Coronary artery (tissue), 2 donors: Measurements from ENCODE around the gene SPTY2D1.
"Not testable (repeated sequence)": the region's sequence is repeated elsewhere in the genome, so short reads cannot be mapped to it uniquely, and the experiment has no call there.

Source experiments
- DNase-seq: peaks from one replicate; pipeline ENCODE4 v3.0.0-alpha.2; 2017; ENCODE audit warnings: low spot score
- H3K27ac ChIP-seq, 2 donors: fragments of 200-600 bp; sonication (generic); one replicate each; pipeline ENCODE4 v1.5.1; 2016 to 2019
- H3K4me3 ChIP-seq: fragments of 200-600 bp; sonication (generic); 2 replicates; pipeline ENCODE4 v1.5.1; 2016; ENCODE audit warnings: mild to moderate bottlenecking, moderate library complexity
- CTCF ChIP-seq: fragments of 200-600 bp; sonication (generic); IDR thresholded peaks from one replicate; pipeline ENCODE4 v1.5.1; 2019; ENCODE audit warnings: antibody characterized with exemption

SPTY2D1 gene, protein sequence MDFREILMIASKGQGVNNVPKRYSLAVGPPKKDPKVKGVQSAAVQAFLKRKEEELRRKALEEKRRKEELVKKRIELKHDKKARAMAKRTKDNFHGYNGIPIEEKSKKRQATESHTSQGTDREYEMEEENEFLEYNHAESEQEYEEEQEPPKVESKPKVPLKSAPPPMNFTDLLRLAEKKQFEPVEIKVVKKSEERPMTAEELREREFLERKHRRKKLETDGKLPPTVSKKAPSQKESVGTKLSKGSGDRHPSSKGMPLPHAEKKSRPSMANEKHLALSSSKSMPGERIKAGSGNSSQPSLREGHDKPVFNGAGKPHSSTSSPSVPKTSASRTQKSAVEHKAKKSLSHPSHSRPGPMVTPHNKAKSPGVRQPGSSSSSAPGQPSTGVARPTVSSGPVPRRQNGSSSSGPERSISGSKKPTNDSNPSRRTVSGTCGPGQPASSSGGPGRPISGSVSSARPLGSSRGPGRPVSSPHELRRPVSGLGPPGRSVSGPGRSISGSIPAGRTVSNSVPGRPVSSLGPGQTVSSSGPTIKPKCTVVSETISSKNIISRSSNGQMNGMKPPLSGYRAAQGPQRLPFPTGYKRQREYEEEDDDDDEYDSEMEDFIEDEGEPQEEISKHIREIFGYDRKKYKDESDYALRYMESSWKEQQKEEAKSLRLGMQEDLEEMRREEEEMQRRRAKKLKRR

GRCh38 chr11:18634140-18635032 lies at the start of gene SPTY2D1:
Gene SPTY2D1, minus strand, starts transcription at chr11:18634342. Its CDS starts 85 bp downstream, at chr11:18634257.
- DNase-seq: peak; percentile 100
- TF ChIP-seq CTCF: no peak
- Histone ChIP-seq H3K27ac (peak within 1 kb of the TSS; percentile 94 to 95), H3K4me3 (peak within 1 kb of the TSS; percentile 88)

DNA sequence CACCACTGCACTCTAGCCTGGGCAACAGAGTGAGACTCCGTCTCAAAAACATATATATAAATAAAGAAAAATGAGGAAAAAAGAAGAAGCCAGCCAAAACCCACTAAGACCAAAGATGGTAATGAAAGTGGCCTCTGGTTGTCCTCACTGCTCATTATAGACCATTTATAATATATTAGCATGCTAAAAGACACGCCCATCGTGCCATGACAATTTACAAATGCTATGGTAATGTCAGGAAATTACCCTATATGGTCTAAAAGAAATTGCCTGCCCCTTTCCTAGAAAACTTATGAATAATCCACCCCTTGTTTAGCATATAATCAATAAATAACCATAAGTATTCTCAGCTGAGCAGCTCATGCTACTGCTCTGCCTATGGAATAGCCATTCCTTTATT lies 48.3 kb upstream of the SPTY2D1 start:
- DNase-seq: no peak
- no peak for TF ChIP-seq CTCF
- no peak overlapping the region for H3K4me3 ChIP-seq

DNA sequence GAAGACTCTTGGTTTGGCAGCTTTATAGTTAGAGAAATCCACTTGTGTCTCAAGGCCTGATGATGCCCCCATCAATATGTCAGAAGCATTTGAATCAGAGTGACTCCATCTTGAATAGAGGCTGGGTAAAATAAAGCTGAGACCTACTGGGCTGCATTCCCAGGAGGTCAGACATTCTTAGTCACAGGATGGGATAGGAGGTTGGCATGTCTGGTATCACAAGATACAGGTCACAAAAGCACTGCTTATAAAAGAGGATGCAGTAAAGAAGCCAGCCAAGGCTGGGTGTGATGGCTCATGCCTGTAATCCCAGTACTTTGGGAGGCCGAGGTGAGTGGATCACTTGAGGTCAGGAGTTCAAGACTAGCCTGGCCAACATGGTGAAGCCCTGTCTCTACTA lies 47.8 kb upstream of the SPTY2D1 start:
- not testable (repeated sequence) for DNase-seq

More for the DNA sequence above, 48.3 kb upstream of the SPTY2D1 start:
- no peak overlapping the region for H3K27ac ChIP-seq

GRCh38 chr11:18677560-18677959 lies 43.4 kb upstream of the SPTY2D1 start:
- no peak overlapping the region for H3K27ac ChIP-seq
- no peak for DNase-seq
- H3K4me3 ChIP-seq: no peak overlapping the region
- TF ChIP-seq CTCF: no peak

More for the DNA sequence above, 47.8 kb upstream of the SPTY2D1 start:
- not testable (repeated sequence) for H3K27ac ChIP-seq, H3K4me3 ChIP-seq

DNA sequence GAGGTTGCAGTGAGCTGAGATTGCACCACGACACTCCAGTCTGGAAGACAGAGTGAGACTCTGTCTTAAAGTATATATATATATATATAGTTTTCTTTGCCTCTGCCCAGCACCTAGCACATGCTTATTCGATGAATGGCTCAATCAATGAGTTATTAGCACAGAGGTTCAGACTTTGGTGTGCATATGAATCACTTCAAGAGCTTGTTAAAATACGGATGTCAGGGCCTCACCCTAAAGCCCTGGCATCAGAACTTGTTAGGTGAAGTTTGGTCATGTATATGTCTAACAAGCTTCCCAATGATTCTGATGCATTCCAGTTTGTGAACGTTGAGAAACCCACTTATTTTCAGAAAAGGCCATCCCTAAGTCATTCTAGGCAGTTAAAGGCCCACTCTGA lies 42.7 kb upstream of the SPTY2D1 start:
- no peak overlapping the region for H3K27ac ChIP-seq

DNA sequence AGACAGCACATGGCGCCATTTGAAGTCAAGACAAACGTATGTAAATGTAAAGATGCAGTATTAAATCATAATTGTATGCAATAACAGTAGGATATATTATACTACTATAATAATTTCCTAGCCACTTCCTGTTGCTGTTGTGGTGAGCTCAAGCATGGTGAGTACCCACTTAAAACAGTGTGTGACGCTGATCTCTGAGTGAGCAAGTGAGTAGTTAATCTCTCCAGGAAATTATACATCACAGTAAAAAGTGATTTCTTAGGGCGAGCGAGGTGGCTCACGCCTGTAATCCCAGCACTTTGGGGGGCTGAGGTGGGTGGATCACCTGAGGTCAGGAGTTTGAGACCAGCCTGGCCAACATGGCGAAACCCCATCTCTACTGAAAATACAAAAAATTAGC lies 38.1 kb upstream of the SPTY2D1 start:
- not testable (repeated sequence) for H3K27ac ChIP-seq, DNase-seq, H3K4me3 ChIP-seq

More for the DNA sequence above, 42.7 kb upstream of the SPTY2D1 start:
- no peak for DNase-seq
- H3K4me3 ChIP-seq: no peak overlapping the region
- no peak for TF ChIP-seq CTCF

DNA sequence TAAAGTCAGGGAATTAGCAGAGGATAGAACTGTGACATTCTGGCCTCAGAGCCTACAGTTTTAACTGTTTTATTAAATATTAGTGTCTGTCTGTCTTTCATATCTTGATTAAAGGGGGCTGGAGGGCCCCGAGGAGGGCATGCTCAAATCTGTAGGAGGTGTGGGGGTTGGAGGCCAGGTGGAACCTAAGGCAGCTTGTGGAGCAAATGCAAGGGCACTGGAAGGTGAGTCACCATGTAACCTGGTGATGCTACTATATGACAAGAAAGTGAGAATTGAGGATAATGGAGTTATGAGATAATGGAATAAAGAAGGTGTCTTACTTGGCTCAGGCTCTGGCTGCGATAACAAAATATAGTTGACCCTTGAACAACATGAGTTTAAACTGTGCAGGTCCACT lies 37.1 kb upstream of the SPTY2D1 start:
- no peak for TF ChIP-seq CTCF
- no peak for DNase-seq
- H3K4me3 ChIP-seq: no peak overlapping the region
- H3K27ac ChIP-seq: no peak overlapping the region
